ENCODE results near the gene MTO1.
"Not testable (repeated sequence)": the region's sequence is repeated elsewhere in the genome, so short reads cannot be mapped to it uniquely, and the experiment has no call there.

MTO1 gene, protein sequence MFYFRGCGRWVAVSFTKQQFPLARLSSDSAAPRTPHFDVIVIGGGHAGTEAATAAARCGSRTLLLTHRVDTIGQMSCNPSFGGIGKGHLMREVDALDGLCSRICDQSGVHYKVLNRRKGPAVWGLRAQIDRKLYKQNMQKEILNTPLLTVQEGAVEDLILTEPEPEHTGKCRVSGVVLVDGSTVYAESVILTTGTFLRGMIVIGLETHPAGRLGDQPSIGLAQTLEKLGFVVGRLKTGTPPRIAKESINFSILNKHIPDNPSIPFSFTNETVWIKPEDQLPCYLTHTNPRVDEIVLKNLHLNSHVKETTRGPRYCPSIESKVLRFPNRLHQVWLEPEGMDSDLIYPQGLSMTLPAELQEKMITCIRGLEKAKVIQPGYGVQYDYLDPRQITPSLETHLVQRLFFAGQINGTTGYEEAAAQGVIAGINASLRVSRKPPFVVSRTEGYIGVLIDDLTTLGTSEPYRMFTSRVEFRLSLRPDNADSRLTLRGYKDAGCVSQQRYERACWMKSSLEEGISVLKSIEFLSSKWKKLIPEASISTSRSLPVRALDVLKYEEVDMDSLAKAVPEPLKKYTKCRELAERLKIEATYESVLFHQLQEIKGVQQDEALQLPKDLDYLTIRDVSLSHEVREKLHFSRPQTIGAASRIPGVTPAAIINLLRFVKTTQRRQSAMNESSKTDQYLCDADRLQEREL

DNA sequence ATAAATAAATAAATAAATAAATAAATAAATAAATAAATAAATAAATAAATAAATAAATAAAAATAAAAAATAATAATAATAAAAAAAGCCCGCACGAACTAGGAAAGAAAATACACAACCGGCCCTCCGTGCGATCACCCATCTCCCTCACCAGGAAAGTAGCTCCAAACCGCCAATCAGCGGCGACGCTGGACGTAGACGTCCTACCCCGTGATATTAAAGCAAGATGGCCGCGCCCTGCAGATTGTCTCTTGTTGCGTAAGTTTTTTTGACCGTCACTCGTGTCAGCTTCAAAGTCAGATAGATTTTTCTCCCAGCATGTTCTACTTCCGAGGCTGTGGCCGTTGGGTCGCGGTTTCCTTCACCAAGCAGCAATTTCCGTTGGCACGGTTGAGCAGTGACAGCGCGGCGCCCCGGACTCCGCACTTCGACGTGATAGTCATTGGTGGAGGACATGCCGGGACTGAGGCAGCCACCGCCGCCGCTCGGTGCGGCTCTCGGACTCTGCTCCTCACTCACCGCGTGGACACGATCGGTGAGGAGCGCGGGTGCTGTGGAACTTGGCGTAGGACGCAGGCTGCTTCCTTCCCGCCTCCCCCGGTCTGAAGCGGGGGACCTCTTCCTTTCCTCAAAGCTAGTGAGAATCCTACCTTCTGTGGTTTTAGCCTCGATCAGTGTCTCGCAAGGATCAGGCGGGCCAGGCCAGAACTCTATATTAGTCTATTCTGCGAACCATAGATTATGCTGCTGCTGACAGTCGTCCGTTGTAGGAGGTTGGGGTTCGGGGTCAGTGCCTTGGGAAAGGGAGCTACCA is at the start of gene MTO1:
MTO1 (plus strand) TSS at position 201 of the 814 bp plus-strand sequence; CDS start at position 319, 118 bp downstream.
- peaks cover 5% of the 10 kb centered on the region for H3K36me3 Mint-ChIP-seq
- peaks cover 20% of the 10 kb centered on the region for H3K4me1 Mint-ChIP-seq
- peak within 1 kb of the TSS; percentile 93 for H3K4me3 Mint-ChIP-seq
- H3K27ac Mint-ChIP-seq, result peak within 1 kb of the TSS; percentile 98
- H3K9me3 Mint-ChIP-seq, result no peaks in the 10 kb centered on the region
- no peaks in the 10 kb centered on the region for H3K27me3 Mint-ChIP-seq

DNA sequence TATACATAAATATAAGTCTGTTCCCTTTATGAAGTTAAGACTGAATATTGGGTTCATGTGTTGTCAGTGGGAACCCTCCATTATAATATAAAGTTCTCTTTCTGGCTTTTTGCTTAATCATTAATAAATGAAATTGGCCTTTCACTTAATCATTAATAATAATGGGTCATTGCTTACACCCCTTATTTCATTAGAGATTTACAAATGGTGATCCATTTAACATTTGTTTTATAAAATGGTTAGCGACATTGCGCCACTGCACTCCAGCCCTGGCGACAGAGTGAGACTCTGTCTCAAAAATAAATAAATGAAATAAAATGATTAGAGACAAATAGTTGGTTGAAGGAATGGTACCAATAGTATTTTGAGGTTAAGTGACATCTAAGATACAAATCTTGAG is 48.4 kb upstream of the MTO1 start:
- H3K4me1 Mint-ChIP-seq, result peaks cover under 1% of the 10 kb centered on the region
- no peak overlapping the region for H3K27ac Mint-ChIP-seq
- H3K4me3 Mint-ChIP-seq, result no peak overlapping the region
- H3K36me3 Mint-ChIP-seq, result peaks cover under 1% of the 10 kb centered on the region
- H3K27me3 Mint-ChIP-seq, result no peaks in the 10 kb centered on the region
- H3K9me3 Mint-ChIP-seq, result no peaks in the 10 kb centered on the region

- peaks cover 18% of the 10 kb centered on the region for H3K4me1 Mint-ChIP-seq
- H3K9me3 Mint-ChIP-seq, result no peaks in the 10 kb centered on the region
- H3K27ac Mint-ChIP-seq, result peak overlapping the region; percentile 41
- H3K4me3 Mint-ChIP-seq, result no peak overlapping the region
- H3K27me3 Mint-ChIP-seq, result no peaks in the 10 kb centered on the region
- peaks cover 3% of the 10 kb centered on the region for H3K36me3 Mint-ChIP-seq
Observed at GRCh38 chr6:73418081-73418741, 43.3 kb upstream of the MTO1 start.

- Mint-ChIP-seq H3K9me3 (no peaks in the 10 kb centered on the region), H3K4me3 (no peak overlapping the region), H3K36me3 (peaks cover 13% of the 10 kb centered on the region), H3K4me1 (peaks cover 18% of the 10 kb centered on the region), H3K27me3 (no peaks in the 10 kb centered on the region), H3K27ac (no peak overlapping the region)
Observed at GRCh38 chr6:73421534-73421933, 40.0 kb upstream of the MTO1 start.

GRCh38 chr6:73435236-73435635 is 26.3 kb upstream of the MTO1 start:
- Mint-ChIP-seq H3K27me3 (no peaks in the 10 kb centered on the region), H3K4me1 (peaks cover 4% of the 10 kb centered on the region), H3K4me3 (no peak overlapping the region), H3K9me3 (no peaks in the 10 kb centered on the region), H3K27ac (no peak overlapping the region), H3K36me3 (peaks cover 14% of the 10 kb centered on the region)

DNA sequence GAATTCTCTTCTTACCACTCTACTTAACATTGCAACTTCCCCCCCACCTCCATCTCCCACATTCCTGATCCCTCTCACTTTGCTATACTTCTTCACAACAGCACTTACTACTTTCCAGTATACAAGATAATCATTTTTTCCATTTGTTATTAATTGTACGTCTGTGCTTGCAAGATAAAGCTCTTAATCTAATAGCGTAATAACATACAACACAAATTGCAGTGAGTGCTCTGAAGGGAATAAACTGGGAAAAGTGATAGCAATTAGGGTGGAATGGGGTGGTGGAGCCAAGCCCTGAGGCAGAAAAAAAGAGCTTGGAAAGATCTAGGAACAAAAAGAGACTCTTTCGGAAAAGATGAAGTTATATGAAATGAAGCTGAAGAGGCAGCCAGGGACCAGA is 18.0 kb upstream of the MTO1 start:
- Mint-ChIP-seq H3K27me3 (no peaks in the 10 kb centered on the region), H3K9me3 (no peaks in the 10 kb centered on the region), H3K36me3 (peaks cover 23% of the 10 kb centered on the region), H3K4me1 (peaks cover 17% of the 10 kb centered on the region), H3K4me3 (no peak overlapping the region), H3K27ac (no peak overlapping the region)

GRCh38 chr6:73451223-73452106 is 10.1 kb upstream of the MTO1 start:
- Mint-ChIP-seq H3K4me3 (peak overlapping the region; percentile 95), H3K27ac (peak overlapping the region; percentile 93), H3K4me1 (peaks cover 21% of the 10 kb centered on the region), H3K27me3 (no peaks in the 10 kb centered on the region), H3K9me3 (no peaks in the 10 kb centered on the region), H3K36me3 (peaks cover 4% of the 10 kb centered on the region)

- H3K27me3 Mint-ChIP-seq, result no peaks in the 10 kb centered on the region
- peak within 1 kb of the TSS; percentile 95 for H3K4me3 Mint-ChIP-seq
- H3K27ac Mint-ChIP-seq, result peak within 1 kb of the TSS; percentile 93
- H3K36me3 Mint-ChIP-seq, result peaks cover 4% of the 10 kb centered on the region
- H3K9me3 Mint-ChIP-seq, result no peaks in the 10 kb centered on the region
- H3K4me1 Mint-ChIP-seq, result peaks cover 21% of the 10 kb centered on the region
Observed at GRCh38 chr6:73452107-73452461, 9.5 kb upstream of the MTO1 start, which contains the start of gene CGAS. Gene CGAS (minus strand): TSS chr6:73452297. CDS start chr6:73452181, 116 bp downstream.

- no peaks in the 10 kb centered on the region for H3K27me3 Mint-ChIP-seq
- no peaks in the 10 kb centered on the region for H3K36me3 Mint-ChIP-seq
- H3K9me3 Mint-ChIP-seq, result no peaks in the 10 kb centered on the region
- H3K4me3 Mint-ChIP-seq, result no peak overlapping the region
- peak overlapping the region; percentile 24 for H3K27ac Mint-ChIP-seq
- H3K4me1 Mint-ChIP-seq, result peaks cover 11% of the 10 kb centered on the region
Observed at GRCh38 chr6:73455865-73456629, 5.5 kb upstream of the MTO1 start.

- peak overlapping the region; percentile 77 for H3K27ac Mint-ChIP-seq
- not testable (repeated sequence) for H3K27me3 Mint-ChIP-seq, H3K4me3 Mint-ChIP-seq, H3K9me3 Mint-ChIP-seq, H3K36me3 Mint-ChIP-seq
- H3K4me1 Mint-ChIP-seq, result peaks cover 22% of the 10 kb centered on the region
Observed at GRCh38 chr6:73459474-73459873, 2.1 kb upstream of the MTO1 start.

DNA sequence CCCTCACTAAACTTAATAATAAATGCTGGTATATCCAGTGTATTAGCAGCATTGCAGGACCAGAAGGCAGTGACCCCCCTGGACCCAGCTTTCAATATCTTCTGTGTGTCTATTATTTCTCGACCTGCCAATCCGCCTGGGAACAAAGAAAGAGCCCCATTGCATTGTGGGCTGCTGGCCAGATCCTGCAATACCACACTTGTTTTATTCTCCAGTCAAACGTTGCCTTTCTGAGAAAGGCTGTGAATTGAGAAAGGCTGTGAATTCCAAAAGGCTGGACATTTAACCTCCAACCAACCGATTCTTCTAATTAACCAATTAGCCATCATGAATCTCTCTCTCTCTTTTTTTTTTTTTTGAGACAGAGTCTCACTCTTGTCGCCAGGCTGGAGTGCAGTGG is 1.5 kb upstream of the MTO1 start:
- Mint-ChIP-seq H3K27me3 (no peaks in the 10 kb centered on the region), H3K4me3 (peak overlapping the region; percentile 30), H3K36me3 (peaks cover 5% of the 10 kb centered on the region), H3K4me1 (peaks cover 22% of the 10 kb centered on the region), H3K9me3 (no peaks in the 10 kb centered on the region), H3K27ac (peak overlapping the region; percentile 77)

GRCh38 chr6:73471686-73472290 is 10.3 kb downstream of the MTO1 start:
- Mint-ChIP-seq H3K4me1 (peaks cover 11% of the 10 kb centered on the region), H3K27ac (peak overlapping the region; percentile 43), H3K27me3 (no peaks in the 10 kb centered on the region), H3K4me3 (no peak overlapping the region), H3K9me3 (no peaks in the 10 kb centered on the region), H3K36me3 (peaks cover 12% of the 10 kb centered on the region)

DNA sequence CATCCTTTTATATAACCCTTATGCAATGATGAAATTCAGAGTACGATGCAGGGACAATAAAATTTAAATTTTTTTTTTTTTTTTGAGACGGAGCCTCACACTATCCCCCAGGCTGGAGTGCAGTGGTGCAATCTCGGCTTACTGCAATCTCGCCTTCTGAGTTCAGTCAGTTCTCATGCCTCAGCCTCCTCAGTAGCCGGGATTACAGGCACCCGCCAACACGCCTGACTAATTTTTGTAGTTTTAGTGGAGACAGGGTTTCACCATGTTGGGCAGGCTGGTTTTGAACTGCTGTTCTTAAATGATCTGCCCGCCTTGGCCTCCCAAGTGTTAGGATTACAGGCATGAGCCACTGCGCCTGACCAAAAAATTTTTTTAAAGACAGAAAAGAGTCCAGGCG is 15.2 kb downstream of the MTO1 start:
- Mint-ChIP-seq H3K27me3 (no peaks in the 10 kb centered on the region), H3K36me3 (peaks cover 12% of the 10 kb centered on the region), H3K4me3 (no peak overlapping the region), H3K9me3 (no peaks in the 10 kb centered on the region), H3K27ac (no peak overlapping the region), H3K4me1 (peaks cover 9% of the 10 kb centered on the region)

Measured in activated naive CD4-positive, alpha-beta T cell treated with anti-CD3 and anti-CD28 coated beads, Interleukin-2, amount 50 U/mL, for 24 hours (primary cell).